ENCODE results near the gene MT1F.
A peak's percentile ranks its signal among the peaks of the same experiment; 100 is the strongest.
"Not testable (repeated sequence)": the region's sequence is repeated elsewhere in the genome, so short reads cannot be mapped to it uniquely, and the experiment has no call there.

The MT1F gene

DNA sequence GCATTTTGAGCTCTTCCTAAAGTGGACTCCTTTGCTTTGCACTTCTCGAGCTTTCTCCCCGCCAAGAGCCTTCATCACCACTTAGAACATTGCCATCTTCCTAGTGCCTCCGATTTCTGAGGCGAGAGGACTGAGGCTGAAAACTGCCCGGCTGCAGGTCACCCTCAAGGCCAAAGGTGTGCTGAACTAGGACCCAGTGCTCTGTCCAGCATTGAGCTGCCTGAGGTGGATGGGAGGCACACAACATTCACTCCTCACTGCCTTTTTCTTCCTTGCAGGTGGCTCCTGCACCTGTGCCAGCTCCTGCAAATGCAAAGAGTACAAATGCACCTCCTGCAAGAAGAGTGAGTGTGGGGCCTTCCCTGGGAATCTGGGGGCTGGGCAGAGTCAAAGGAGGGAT is 13.9 kb upstream of the MT1F start:
- Mint-ChIP-seq H3K4me1 (peaks cover 25% of the 10 kb centered on the region), H3K27me3 (peaks cover 91% of the 10 kb centered on the region), H3K4me3 (peak overlapping the region; percentile 64), H3K36me3 (no peaks in the 10 kb centered on the region), H3K9me3 (no peaks in the 10 kb centered on the region), H3K27ac (no peak overlapping the region)
- CTCF ChIA-PET, result interaction anchor here (0.7 to 3.7 kb wide), 20 partner anchors 9 to 143 kb away, joined by 3 to 15 read pairs (median 4); partner anchors contain the start of genes MT1E and MT2A
- no peak for DNase-seq

DNA sequence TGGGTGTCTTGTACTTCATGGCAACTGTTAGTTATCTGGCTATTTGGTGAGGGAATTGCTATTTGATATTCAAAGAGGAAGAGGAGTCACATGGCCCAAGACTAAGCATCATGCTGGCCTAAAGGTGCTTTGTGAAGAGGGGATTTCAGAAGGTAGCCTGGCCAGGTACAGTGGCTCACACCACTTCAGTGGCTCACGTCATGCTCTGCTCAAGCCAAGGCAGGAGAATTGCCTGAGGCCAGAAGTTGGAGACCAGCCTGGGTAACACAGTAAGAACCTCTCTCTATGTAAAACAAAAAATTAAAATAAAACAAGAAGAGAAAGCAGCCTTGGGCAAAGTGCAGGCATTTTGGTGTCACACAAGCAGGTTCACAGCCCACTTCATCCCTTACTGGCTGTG is 12.4 kb upstream of the MT1F start:
- CTCF ChIA-PET, result interaction anchor here (1.8 kb wide), 1 partner anchor 19 kb away, joined by 4 read pairs; the partner anchor contains the start of gene MT1E
- Mint-ChIP-seq H3K27me3 (peaks cover 87% of the 10 kb centered on the region), H3K27ac (no peak overlapping the region), H3K9me3 (no peaks in the 10 kb centered on the region), H3K4me3 (no peak overlapping the region), H3K36me3 (no peaks in the 10 kb centered on the region), H3K4me1 (peaks cover 25% of the 10 kb centered on the region)
- DNase-seq, result no peak

DNA sequence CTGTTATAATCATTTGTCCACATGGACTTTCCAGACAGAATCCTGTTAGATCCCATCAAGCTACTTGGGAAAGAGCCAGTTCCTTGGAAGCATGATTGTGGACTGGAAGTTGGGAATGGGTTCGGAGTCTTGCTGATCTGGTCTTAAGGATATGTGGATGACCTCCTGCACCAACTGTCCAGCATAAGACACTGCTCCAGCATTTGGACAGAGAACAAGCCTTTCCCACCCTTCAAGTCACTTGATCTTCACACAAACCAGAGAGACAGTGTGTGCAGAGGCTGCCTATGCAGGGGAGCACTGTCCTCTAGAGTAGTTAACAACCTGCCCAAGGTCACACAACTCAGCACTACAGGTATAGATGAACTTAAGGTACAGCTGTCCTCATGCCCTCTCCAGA is 11.9 kb upstream of the MT1F start:
- no peak for DNase-seq
- CTCF ChIA-PET, result no interaction called here
- no peak overlapping the region for H3K4me3 Mint-ChIP-seq
- H3K9me3 Mint-ChIP-seq, result no peaks in the 10 kb centered on the region
- H3K36me3 Mint-ChIP-seq, result no peaks in the 10 kb centered on the region
- H3K27ac Mint-ChIP-seq, result no peak overlapping the region
- H3K4me1 Mint-ChIP-seq, result peaks cover 25% of the 10 kb centered on the region
- peaks cover 87% of the 10 kb centered on the region for H3K27me3 Mint-ChIP-seq

DNA sequence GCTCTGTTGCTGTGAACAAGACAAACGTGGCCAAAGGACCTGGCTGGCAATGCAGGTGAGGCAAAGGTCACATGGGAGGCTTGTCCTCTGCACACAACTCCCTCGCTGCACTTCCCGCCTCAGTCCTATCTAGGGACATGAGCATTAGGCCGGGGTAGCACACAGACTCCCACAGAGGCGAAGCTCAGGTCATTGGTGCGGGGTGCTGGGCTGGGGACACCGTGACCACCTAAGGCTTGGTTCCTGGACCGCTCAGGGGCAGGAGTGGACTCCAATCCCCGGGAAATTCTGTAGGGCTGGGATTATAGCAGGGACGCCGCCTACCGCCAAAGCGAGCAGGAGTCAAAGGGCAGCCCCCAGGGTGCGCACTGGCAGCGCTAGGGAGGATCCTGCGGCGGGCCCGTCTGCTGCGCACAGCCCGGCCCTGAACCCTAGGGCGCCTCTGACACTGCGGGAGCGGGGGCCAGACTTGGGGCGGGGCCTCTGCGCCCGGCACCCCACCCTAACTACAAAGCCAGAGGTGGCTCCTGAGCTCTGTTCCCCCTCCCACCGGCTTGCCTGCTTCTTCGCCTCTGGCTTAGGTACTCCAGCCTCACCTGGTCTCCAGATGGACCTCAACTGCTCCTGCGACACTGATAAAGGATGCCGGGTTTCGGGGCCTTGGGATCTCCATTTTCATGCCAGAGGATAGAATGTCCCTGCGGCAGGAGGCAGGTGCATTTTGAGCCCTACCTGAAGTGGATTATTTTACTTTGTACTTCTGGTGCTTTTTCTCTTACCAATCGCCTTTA is 9.9 kb upstream of the MT1F start:
- DNase-seq, result no peak
- H3K36me3 Mint-ChIP-seq, result no peaks in the 10 kb centered on the region
- peaks cover 92% of the 10 kb centered on the region for H3K27me3 Mint-ChIP-seq

DNA sequence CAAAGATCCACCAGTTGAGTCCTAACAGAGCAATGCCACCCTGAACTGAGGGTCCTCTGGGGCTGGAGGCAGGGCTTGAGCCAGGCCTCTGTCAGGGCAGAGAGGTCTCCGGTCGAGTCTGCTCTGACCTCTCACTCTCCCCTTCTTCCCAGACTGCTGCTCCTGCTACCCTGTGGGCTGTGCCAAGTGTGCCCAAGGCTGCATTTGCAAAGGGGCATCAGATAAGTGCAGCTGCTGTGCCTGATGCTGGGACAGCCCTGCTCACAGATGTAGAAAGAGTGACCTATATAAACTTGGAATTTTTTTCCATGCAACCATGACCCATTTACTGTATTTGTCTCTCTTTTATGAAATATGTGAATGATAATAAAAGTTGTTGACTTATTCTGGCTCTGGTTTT is 8.5 kb upstream of the MT1F start:
- no peak overlapping the region for H3K27ac Mint-ChIP-seq
- CTCF ChIA-PET, result no interaction called here

More for the DNA sequence above, 9.9 kb upstream of the MT1F start:
- CTCF ChIA-PET, result no interaction called here
- no peak overlapping the region for H3K27ac Mint-ChIP-seq
- H3K9me3 Mint-ChIP-seq, result no peaks in the 10 kb centered on the region
- H3K4me3 Mint-ChIP-seq, result no peak overlapping the region
- H3K4me1 Mint-ChIP-seq, result peaks cover 19% of the 10 kb centered on the region

DNA sequence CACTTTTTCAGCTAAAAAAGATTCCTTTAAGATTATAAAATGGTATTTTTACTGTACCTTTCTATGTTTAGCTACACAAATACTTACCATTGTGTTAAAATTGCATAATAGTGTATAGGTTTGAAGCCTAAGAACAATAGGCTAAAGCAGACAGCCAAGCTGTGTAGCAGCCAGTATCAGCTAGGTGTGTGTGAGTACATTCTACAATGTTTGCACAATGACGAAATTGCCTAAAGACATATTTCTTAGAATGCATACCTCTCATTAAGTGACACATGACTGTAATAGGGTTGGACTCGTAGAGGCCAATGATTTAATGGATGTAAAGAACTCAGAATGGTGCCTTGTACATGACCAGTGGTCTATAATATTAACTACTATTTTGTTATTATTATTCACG is 7.9 kb upstream of the MT1F start:
- no peaks in the 10 kb centered on the region for H3K4me1 Mint-ChIP-seq
- CTCF ChIA-PET, result no interaction called here
- no peaks in the 10 kb centered on the region for H3K9me3 Mint-ChIP-seq

More for the DNA sequence above, 8.5 kb upstream of the MT1F start:
- no peaks in the 10 kb centered on the region for H3K9me3 Mint-ChIP-seq
- no peak overlapping the region for H3K4me3 Mint-ChIP-seq
- H3K27me3 Mint-ChIP-seq, result peaks cover 91% of the 10 kb centered on the region
- H3K4me1 Mint-ChIP-seq, result peaks cover 4% of the 10 kb centered on the region
- H3K36me3 Mint-ChIP-seq, result no peaks in the 10 kb centered on the region
- DNase-seq, result no peak

DNA sequence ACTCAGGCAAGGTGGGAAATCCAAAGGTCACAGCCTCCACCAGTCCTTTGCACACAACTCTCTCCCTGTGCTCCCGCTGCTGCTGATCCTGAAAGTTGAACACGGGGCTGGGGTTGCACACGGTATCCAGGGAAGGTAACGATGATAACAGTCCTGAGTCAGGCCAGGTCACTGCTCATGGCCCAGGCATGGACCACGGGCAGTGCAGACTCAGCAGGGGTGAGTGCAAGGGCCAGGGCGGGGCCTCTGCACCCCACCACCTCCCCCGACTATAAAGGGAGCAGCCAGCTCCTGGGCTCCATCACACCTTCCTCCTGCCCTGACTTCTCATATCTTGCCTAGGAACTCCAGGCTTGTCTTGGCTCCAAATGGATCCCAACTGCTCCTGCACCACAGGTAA is 6.2 kb upstream of the MT1F start, which contains the start of gene MT1B:
MT1B (plus strand) TSS at position 301 of the 400 bp plus-strand sequence; CDS start at position 369, 68 bp downstream.
- Mint-ChIP-seq H3K27me3 (peaks cover 85% of the 10 kb centered on the region), H3K9me3 (no peaks in the 10 kb centered on the region), H3K27ac (no peak within 1 kb of the TSS), H3K4me1 (no peaks in the 10 kb centered on the region), H3K36me3 (no peaks in the 10 kb centered on the region), H3K4me3 (no peak within 1 kb of the TSS)
- DNase-seq, result no peak
- CTCF ChIA-PET, result interaction anchor here (1.4 kb wide), 1 partner anchor 8 kb away, joined by 4 read pairs; no protein-coding TSS in a partner anchor

More for the DNA sequence above, 7.9 kb upstream of the MT1F start:
- H3K36me3 Mint-ChIP-seq, result no peaks in the 10 kb centered on the region
- DNase-seq, result no peak
- H3K27me3 Mint-ChIP-seq, result peaks cover 91% of the 10 kb centered on the region
- no peak overlapping the region for H3K4me3 Mint-ChIP-seq
- no peak overlapping the region for H3K27ac Mint-ChIP-seq

DNA sequence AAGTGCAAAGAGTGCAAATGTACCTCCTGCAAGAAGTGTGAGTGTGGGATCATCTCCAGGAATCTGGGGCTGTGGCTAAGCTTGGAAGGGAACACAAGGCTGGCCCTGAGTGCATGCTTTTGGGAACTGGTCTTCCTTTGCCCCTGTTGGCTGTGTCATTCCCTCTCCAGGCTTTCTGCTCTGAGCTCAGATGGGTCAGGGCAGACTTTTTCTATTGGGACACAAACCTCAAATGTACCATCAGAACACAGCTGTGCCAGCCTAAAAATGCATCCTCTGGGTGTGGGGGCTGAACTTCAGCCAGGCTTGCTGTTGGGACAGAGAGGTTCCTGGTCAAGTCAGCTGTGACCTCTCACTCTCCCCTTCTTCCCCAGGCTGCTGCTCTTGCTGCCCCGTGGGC is 5.2 kb upstream of the MT1F start:
- no peak for DNase-seq
- Mint-ChIP-seq H3K36me3 (no peaks in the 10 kb centered on the region), H3K9me3 (no peaks in the 10 kb centered on the region), H3K4me1 (peaks cover 6% of the 10 kb centered on the region), H3K27ac (no peak overlapping the region), H3K4me3 (no peak overlapping the region), H3K27me3 (peaks cover 81% of the 10 kb centered on the region)
- CTCF ChIA-PET, result interaction anchor here (1.4 to 1.5 kb wide), 2 partner anchors 9 to 52 kb away, joined by 3 to 4 read pairs; no protein-coding TSS in a partner anchor

DNA sequence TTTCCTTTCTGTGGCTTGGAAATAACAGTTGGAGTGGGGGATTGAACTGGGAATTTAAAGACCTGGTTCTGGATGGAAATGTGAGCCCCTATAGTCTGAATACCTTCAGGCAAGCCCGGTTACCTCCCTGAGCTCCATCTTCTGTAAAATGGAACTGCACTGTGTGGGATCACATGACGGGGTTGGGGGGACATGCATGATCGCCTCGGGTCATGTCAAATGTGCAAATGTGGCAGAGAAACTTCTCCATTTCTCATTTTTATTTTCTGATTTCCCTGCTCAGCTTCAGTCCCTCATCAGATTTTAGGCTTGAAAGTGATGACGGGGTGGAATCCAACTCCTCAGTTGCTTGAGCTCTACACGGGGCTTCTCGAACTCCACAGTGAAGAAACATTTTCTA is 4.5 kb upstream of the MT1F start:
- Mint-ChIP-seq H3K27me3 (peaks cover 79% of the 10 kb centered on the region), H3K27ac (no peak overlapping the region), H3K4me1 (peaks cover 11% of the 10 kb centered on the region), H3K4me3 (no peak overlapping the region), H3K9me3 (no peaks in the 10 kb centered on the region), H3K36me3 (peaks cover 2% of the 10 kb centered on the region)
- CTCF ChIA-PET, result interaction anchor here (1.4 to 1.5 kb wide), 2 partner anchors 10 to 52 kb away, joined by 3 to 4 read pairs; no protein-coding TSS in a partner anchor
- DNase-seq, result no peak

DNA sequence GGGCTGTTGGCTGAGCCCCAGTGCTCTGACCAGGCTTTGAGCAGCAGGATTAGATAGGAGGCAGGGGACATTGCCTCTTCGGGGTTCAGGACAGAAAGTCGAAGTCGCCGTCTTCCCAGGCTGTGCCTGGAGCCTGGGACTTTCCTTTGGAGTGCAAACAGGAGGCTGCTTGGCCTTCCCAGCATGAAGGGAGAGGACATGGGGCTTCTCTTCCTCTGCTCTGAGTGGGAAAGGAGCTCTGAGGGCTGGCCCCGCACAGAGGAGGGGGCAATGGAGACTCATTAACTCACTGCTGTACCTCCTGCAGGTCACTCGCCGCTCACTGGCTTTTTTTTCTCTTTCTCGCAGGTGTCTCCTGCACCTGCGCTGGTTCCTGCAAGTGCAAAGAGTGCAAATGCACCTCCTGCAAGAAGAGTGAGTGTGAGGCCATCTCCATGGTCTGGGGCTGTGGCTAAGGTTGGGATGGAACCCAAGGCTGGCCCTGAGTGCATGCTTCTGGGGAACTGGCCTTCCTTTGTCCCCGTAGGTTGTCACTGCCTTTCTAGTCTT is 642 bp downstream of the MT1F start:
- Mint-ChIP-seq H3K36me3 (peaks cover 7% of the 10 kb centered on the region), H3K4me3 (peak overlapping the region; percentile 98), H3K9me3 (no peaks in the 10 kb centered on the region), H3K27ac (peak overlapping the region; percentile 88), H3K4me1 (peaks cover 36% of the 10 kb centered on the region), H3K27me3 (peaks cover 58% of the 10 kb centered on the region)
- CTCF ChIA-PET, result no interaction called here
- DNase-seq, result no peak

DNA sequence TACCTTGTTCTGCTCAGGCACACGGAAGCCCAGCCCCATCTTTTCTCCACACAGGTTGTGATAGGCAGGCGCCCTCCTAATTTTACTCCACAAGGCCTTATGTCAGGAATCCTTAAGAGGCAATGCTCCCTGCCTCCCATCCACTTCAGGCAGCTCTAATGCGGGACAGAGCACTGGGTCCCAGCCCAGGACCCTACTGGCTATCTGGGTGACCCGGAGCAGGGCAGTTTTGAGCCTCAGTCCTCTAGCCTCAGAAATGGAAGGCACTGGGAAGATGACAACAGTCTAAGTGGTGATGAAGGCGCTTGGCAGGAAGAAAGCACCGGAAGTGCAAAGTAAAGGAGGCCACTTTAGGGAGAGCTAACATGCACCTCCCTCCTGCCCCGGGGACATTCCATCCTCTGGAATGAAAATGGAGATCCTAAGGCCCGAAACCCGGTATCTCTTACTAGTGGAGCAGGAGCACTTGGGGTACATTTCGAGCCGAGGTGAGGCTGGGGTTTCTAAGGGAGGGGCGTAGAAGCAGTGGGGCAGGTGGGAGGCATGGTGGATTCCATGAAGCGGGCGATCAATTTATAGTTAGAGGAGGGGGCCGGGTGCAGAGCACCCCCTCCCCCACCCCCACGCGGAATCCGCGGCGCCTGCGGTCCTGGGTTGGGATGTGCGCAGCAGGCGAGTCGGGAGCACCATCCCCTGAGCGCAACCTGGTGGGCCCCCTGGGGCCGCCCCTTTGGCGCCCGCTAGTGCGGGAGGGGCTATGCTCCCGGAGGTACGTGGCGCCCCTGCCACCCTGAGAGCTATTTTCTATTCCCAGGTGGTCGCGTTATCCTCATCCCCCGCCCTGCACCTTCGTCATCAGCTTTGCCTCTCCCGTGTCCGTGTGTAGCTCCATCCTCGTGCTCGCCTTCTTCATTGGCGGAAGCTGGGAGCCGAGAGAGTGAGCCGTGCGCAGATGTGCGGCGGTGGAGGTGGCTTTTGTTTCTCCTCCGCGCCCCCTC is 4.9 kb downstream of the MT1F start:
- H3K27me3 Mint-ChIP-seq, result peaks cover 70% of the 10 kb centered on the region
- CTCF ChIA-PET, result interaction anchor here (1.2 to 2.1 kb wide), 4 partner anchors 11 to 22 kb away, joined by 4 to 6 read pairs (median 5); no protein-coding TSS in a partner anchor
- peak overlapping the region; percentile 79 for H3K4me3 Mint-ChIP-seq
- peaks cover 41% of the 10 kb centered on the region for H3K4me1 Mint-ChIP-seq
- H3K9me3 Mint-ChIP-seq, result no peaks in the 10 kb centered on the region
- peak overlapping the region; percentile 9 for H3K27ac Mint-ChIP-seq
- peaks cover 7% of the 10 kb centered on the region for H3K36me3 Mint-ChIP-seq
- peak; percentile 59 for DNase-seq

DNA sequence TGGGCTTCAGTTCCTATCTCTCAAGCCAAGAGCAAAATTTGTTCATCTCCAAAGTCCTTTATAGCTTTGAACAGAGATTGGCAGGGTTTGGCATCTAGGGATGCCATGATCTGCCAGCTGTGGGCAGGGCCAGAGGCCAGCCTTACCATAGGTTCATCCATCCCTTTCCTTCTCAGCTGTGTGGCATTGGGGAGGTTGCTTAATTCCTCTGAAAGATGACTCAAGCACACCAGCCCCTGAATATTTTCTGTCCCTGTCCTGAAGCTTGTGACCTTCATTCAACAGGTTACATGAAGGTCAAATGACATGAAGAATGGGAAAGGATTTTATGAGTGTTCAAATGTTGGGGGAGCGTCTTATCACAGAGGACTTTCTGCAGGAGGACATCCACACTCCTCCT is 6.7 kb downstream of the MT1F start:
- H3K9me3 Mint-ChIP-seq, result no peaks in the 10 kb centered on the region
- CTCF ChIA-PET, result no interaction called here
- peaks cover 7% of the 10 kb centered on the region for H3K36me3 Mint-ChIP-seq
- no peak for DNase-seq
- H3K27ac Mint-ChIP-seq, result no peak overlapping the region
- peaks cover 77% of the 10 kb centered on the region for H3K27me3 Mint-ChIP-seq
- no peak overlapping the region for H3K4me3 Mint-ChIP-seq
- H3K4me1 Mint-ChIP-seq, result peaks cover 45% of the 10 kb centered on the region

DNA sequence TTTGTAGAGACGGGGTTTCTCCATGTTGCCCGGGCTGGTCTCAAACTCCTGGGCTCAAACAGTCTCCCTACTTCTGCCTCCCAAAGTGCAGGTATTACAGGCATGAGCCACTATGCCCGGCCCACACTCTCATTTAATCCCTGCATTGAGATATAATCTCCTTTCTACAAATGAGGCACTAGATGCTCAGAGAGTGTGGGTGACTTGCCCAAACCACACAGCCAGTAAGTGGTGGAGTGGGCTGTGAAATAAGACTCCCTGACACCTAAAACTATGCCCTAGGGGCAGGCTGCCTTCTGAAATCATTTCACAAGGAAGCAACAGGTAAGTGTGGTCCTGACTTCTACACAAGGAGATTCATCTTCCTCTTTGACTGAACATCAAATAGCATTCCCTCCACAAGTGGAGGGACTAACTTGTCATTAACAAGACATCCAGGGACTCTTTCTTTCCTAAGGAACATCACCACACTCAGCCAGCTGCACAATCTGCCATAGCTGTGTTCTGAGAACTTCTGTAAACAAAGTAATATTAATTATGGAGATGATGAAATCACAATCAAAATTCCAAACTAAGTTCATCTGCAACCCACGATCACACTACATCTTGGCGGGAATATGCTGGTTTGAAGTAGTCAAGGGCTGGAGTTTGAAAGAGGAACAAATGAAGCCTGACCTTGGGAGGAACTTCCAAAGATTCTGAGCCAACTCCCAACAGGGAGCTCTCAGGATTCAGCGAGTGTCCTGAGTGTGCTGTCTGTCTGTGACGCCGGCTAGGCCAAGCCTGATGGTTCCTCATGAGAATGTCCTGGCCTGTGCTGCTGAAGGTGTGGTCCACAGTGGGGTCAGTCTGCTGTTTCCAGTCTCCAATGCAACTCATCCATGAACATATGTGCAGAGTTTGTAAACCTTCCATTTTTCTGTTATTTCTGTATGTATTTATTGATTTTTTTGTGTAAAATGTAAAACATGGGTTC is 7.8 kb downstream of the MT1F start:
- not testable (repeated sequence) for H3K36me3 Mint-ChIP-seq, H3K27ac Mint-ChIP-seq

More for the DNA sequence above, 7.8 kb downstream of the MT1F start:
- Mint-ChIP-seq H3K27me3 (peaks cover 88% of the 10 kb centered on the region), H3K4me1 (peaks cover 51% of the 10 kb centered on the region)
- DNase-seq, CTCF ChIA-PET, H3K9me3 Mint-ChIP-seq, H3K4me3 Mint-ChIP-seq: not testable (repeated sequence)
